AG04449 (cell line): ENCODE results near the gene PCDHGA1.

Source experiments
- CTCF ChIA-PET: fragments of 350-600 bp; formaldehyde crosslinking; extraction: SDS; loops from one replicate; lab custom pipeline; 2021; ENCODE audit warnings: antibody characterized with exemption; lab: Yijun Ruan, JAX
- POLR2A ChIA-PET: fragments of 400-600, 350-600 bp; formaldehyde crosslinking; extraction: SDS; loops from one replicate; lab custom pipeline; 2020; ENCODE audit warnings: antibody characterized with exemption, inconsistent platforms; lab: Yijun Ruan, JAX
- DNase-seq: peaks from one replicate; pipeline ENCODE4 v3.0.0-alpha.2; 2010; ENCODE audit warnings: low read depth, low spot score
- H3K4me3 ChIP-seq: 2 replicates; pipeline ENCODE4 v1.5.1; 2011; ENCODE audit warnings: low read depth, mild to moderate bottlenecking, control low read depth, low read length
- TF ChIP-seq, protein P1 (sequence below): IDR thresholded peaks from one replicate; pipeline ENCODE4 v1.5.1; 2011; ENCODE audit warnings: mild to moderate bottlenecking, moderate library complexity, low read length, control low read depth, inconsistent platforms; ENCODE audit not compliant: insufficient read depth; ENCODE audit errors: missing control alignments

PCDHGA1 gene

GRCh38 chr5:141559461-141559860, 229.1 kb downstream of the PCDHGA1 start:
- POLR2A ChIA-PET, result no interaction called here
- CTCF ChIA-PET, result interaction anchor here (0.6 to 8.1 kb wide), 31 partner anchors 8 to 351 kb away, joined by 3 to 303 read pairs (median 28); partner anchors contain the start of genes PCDHB12, PCDHB14, PCDHGA1 and PCDHGA10
- TF ChIP-seq, protein P1, sequence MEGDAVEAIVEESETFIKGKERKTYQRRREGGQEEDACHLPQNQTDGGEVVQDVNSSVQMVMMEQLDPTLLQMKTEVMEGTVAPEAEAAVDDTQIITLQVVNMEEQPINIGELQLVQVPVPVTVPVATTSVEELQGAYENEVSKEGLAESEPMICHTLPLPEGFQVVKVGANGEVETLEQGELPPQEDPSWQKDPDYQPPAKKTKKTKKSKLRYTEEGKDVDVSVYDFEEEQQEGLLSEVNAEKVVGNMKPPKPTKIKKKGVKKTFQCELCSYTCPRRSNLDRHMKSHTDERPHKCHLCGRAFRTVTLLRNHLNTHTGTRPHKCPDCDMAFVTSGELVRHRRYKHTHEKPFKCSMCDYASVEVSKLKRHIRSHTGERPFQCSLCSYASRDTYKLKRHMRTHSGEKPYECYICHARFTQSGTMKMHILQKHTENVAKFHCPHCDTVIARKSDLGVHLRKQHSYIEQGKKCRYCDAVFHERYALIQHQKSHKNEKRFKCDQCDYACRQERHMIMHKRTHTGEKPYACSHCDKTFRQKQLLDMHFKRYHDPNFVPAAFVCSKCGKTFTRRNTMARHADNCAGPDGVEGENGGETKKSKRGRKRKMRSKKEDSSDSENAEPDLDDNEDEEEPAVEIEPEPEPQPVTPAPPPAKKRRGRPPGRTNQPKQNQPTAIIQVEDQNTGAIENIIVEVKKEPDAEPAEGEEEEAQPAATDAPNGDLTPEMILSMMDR, result no peak

DNA sequence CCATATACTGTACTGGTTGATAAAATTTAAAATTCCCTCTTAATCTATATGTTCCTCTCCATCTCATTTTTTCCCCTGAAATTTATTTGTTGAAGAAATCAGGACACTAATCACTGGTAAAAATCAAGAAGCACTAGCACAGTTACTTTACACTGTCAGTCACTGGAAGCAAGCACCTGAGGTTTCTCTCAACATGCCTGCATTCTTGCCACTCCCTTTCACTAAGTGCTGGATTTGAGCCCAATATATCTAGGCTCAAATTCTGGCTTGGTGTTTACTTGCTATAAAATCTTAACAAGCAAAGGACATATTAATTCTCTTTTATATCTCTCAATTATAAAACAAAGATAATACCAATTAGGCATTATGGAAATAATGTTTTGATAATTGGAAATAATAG, 229.8 kb downstream of the PCDHGA1 start:
- ChIA-PET CTCF (interaction anchor here (0.8 to 8.1 kb wide), 29 partner anchors 15 to 369 kb away, joined by 3 to 303 read pairs (median 6); partner anchors contain the start of genes PCDHB10, PCDHB14, PCDHGA1 and PCDHGA10), POLR2A (interaction anchor here (0.7 kb wide), 1 partner anchor 147 kb away, joined by 5 read pairs; the partner anchor contains the start of gene PCDHGA10)
- H3K4me3 ChIP-seq, result no peak overlapping the region
- DNase-seq, result no peak
- TF ChIP-seq, protein P1, result no peak

More at GRCh38 chr5:141559461-141559860, 229.1 kb downstream of the PCDHGA1 start:
- DNase-seq, result peak; percentile 45
- H3K4me3 ChIP-seq, result no peak overlapping the region

DNA sequence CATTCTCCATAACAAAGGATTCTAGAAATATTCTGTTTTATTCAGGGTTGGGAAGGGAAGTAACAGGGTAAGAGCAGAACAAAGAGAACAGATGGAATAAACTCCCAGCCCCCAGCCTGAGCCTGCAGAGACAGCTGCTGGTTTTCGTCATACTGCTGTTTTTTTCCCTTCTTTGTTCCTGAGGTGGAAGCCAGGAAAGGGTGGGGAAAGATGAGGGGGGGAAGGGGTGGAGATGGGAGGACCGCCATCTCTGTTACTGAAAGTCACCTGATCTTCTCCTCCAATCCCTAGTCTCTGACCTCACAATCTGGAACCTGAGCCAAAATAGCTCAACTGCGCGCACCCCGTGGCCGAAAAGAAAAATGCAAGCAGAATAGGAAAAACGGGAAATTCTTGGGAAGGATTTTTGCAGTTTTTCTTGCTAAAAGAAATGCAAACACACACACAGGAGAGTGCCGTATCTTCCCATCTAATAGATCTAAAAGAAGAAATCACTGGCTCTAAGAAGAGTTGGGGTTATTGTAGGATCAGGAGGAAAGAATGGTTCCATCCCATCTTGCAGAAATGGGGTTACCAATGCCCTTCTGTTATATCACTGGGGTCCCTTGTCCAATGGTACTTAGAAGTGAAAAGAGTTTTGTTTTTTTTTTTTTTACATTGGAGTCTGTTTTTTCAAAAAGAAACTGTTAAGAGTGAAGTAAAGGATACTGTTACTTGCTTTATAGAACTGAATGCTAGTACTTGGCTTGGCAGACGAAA, 230.6 kb downstream of the PCDHGA1 start:
- ChIA-PET CTCF (interaction anchor here (0.6 to 8.1 kb wide), 35 partner anchors 16 to 846 kb away, joined by 3 to 303 read pairs (median 5); partner anchors contain the start of genes PCDHB10, PCDHB14, PCDHGA1 and PCDHGA10), POLR2A (interaction anchor here (0.6 to 0.7 kb wide), 2 partner anchors 148 to 243 kb away, joined by 3 to 5 read pairs; partner anchors contain the start of gene PCDHGA10)
- DNase-seq, result peak; percentile 88
- H3K4me3 ChIP-seq, result no peak overlapping the region; the same call in 1 of the 2 replicates
- TF ChIP-seq, protein P1, result peak; percentile 69
